ENCODE measurements around the gene VRK1. TPM values are rescaled to one million over a fixed set of nuclear protein-coding genes. Genes with fewer than 3 reads are reported as not detected.

Gene VRK1
- total and polyA plus RNA-seq, 7 experiments from 2014 or later, result 28.5 to 52.2 (median 40.7) TPM

DNA sequence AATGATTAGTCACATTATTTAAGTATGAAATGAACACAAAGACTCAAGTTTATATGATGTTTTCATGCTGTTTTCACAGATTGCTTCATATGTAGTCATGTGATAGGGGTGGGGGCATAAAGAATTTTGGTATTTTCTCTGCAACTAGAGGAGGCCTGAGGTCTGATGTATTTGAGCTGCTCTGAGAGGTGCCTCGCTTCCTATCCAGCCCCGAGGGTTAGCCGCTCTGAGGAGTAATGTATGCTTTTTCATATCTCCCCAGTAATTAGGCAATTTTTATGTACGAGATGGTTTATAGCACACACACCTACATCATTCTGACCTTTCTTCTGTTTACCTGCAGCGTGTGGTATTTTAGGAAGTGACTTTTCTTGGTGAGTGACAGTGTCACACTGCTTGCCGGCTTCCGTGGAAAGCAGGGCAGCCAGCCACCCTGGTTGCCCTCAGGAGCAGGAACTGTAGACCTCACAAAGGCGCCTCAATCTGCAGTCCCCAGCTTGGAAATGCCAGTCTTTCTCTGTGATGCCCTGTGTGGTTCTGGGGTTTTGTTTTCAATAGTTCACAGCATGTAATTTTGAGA lies 106.4 kb downstream of the VRK1 start:
- H3K27me3 ChIP-seq (ENCODE audit: control insufficient read depth in 2 of 2, insufficient read depth in 2 of 2, low read length in 2 of 2), result no peaks in the 10 kb centered on the region
- ATAC-seq, result no peak
- ChIA-PET POLR2A (no interaction called here), CTCF (no interaction called here)
- Mint-ChIP-seq H3K27me3 (no peaks in the 10 kb centered on the region), H3K4me3 (no peak overlapping the region), H3K4me1 (peaks cover 0 to 24% (median 5%) of the 10 kb centered on the region in 7 donors), H3K36me3 (peaks cover 0 to 45% (median 6%) of the 10 kb centered on the region in 5 donors), H3K27ac (peak overlapping the region in 2 of 9 donors; percentile 38 to 47), H3K9me3 (peaks cover 0 to 16% (median 3%) of the 10 kb centered on the region in 11 donors)
- no peaks in the 10 kb centered on the region for H3K4me1 ChIP-seq (ENCODE audit: control insufficient read depth in 2 of 2, insufficient read depth in 2 of 2, low read length in 2 of 2)
- intact Hi-C loops (cut with micrococcal nuclease), result no loop called here
- DNase-seq, result no peak
- H3K4me3 ChIP-seq (ENCODE audit: low read length), result no peak overlapping the region
- no peak overlapping the region for H3K27ac ChIP-seq (ENCODE audit: low read depth, low read length)
- no peaks in the 10 kb centered on the region for H3K36me3 ChIP-seq (ENCODE audit: control insufficient read depth in 2 of 3, insufficient read depth in 3 of 3, low read length in 3 of 3)
- H3K9me3 ChIP-seq (ENCODE audit: control insufficient read depth in 2 of 3, low read length in 3 of 3), result no peaks in the 10 kb centered on the region

DNA sequence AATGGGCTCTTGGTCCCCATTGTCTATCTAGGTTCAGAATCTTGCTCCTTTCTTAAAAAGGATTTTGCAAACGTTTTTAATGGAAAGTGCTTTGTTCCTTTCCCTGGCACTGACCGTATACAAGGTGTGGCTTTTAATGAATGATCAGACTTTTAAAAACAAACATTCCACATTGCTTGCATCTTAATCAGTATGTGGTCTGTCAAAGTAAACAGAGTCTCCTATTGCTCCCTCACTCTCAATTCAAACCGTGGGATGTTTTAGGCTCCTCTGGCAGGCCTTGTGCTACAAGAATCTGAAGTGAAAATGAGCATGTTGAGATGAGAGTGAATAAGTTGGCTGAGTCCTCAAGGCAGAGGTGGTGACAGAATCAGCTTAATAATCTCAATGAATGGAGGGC lies 107.0 kb downstream of the VRK1 start:
- DNase-seq, result no peak
- no peak for ATAC-seq
- intact Hi-C loops (cut with micrococcal nuclease), result no loop called here
- Mint-ChIP-seq H3K9me3 (peaks cover 0 to 18% (median 5%) of the 10 kb centered on the region in 11 donors), H3K36me3 (peaks cover under 1 to 48% (median 9%) of the 10 kb centered on the region in 5 donors), H3K27ac (no peak overlapping the region), H3K4me3 (no peak overlapping the region), H3K4me1 (peaks cover 0 to 24% (median 5%) of the 10 kb centered on the region in 7 donors), H3K27me3 (no peaks in the 10 kb centered on the region)
- no peak overlapping the region for H3K4me3 ChIP-seq (ENCODE audit: low read length)
- ChIA-PET POLR2A (no interaction called here), CTCF (no interaction called here)
- H3K36me3 ChIP-seq (ENCODE audit: control insufficient read depth in 2 of 3, insufficient read depth in 3 of 3, low read length in 3 of 3), result no peaks in the 10 kb centered on the region
- H3K27me3 ChIP-seq (ENCODE audit: control insufficient read depth in 2 of 2, insufficient read depth in 2 of 2, low read length in 2 of 2), result no peaks in the 10 kb centered on the region
- H3K27ac ChIP-seq (ENCODE audit: low read depth, low read length), result no peak overlapping the region
- H3K4me1 ChIP-seq (ENCODE audit: control insufficient read depth in 2 of 2, insufficient read depth in 2 of 2, low read length in 2 of 2), result no peaks in the 10 kb centered on the region
- no peaks in the 10 kb centered on the region for H3K9me3 ChIP-seq (ENCODE audit: control insufficient read depth in 2 of 3, low read length in 3 of 3)

DNA sequence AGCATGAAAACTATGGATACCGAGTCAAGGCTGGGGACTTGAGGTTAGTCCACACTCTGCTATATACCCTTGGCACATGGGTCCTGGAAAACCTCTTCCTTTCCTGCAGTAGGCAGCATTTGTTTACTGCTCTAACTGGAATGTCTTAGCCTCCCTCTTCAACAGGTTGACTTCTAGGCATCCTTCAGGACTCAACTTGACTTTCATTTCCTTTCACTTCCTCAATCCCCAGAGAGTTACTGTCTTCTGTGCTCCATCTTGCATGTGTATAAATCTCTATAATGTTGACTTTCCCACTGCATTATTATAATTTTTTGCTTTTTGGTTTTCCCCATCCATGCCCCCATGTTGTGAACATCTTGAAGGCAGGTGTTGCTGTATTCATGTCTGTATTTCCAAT lies 107.9 kb downstream of the VRK1 start:
- H3K36me3 ChIP-seq (ENCODE audit: control insufficient read depth in 2 of 3, insufficient read depth in 3 of 3, low read length in 3 of 3), result no peaks in the 10 kb centered on the region
- Mint-ChIP-seq H3K27ac (no peak overlapping the region), H3K4me3 (no peak overlapping the region), H3K9me3 (peaks cover 2 to 26% (median 13%) of the 10 kb centered on the region in 11 donors), H3K27me3 (no peaks in the 10 kb centered on the region), H3K4me1 (peaks cover 0 to 24% (median 5%) of the 10 kb centered on the region in 7 donors), H3K36me3 (peaks cover 9 to 57% (median 17%) of the 10 kb centered on the region in 5 donors)
- ATAC-seq (no peak), DNase-seq (no peak)
- no peaks in the 10 kb centered on the region for H3K4me1 ChIP-seq (ENCODE audit: control insufficient read depth in 2 of 2, insufficient read depth in 2 of 2, low read length in 2 of 2)
- POLR2A ChIA-PET, result interaction anchor here (1.3 kb wide), 1 partner anchor 57 kb away, joined by 3 read pairs; no protein-coding TSS in a partner anchor
- H3K27me3 ChIP-seq (ENCODE audit: control insufficient read depth in 2 of 2, insufficient read depth in 2 of 2, low read length in 2 of 2), result no peaks in the 10 kb centered on the region
- H3K4me3 ChIP-seq (ENCODE audit: low read length), result no peak overlapping the region
- CTCF ChIA-PET, result no interaction called here
- intact Hi-C loops (cut with micrococcal nuclease), result no loop called here
- H3K27ac ChIP-seq (ENCODE audit: low read depth, low read length), result no peak overlapping the region
- no peaks in the 10 kb centered on the region for H3K9me3 ChIP-seq (ENCODE audit: control insufficient read depth in 2 of 3, low read length in 3 of 3)

DNA sequence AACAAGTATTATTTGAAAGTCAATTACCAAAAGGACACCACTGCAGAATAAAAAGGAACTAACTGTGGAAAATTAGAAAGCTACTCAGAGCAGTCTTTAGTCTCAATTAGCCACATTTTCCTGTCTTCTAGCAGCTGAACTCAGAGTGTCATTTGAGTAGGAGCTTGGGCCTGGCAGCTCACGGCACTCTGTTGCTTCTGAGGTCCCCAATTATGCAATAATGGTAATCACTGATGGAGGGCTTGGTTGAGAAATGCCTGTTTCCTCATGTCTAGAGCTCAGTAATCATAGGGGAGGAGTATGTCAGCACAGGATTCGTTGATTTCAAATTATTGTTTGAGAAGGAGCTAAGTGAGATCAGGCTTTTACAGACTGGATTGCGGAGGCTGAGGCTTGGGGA lies 108.6 kb downstream of the VRK1 start:
- no peak overlapping the region for H3K4me3 ChIP-seq (ENCODE audit: low read length)
- Mint-ChIP-seq H3K4me3 (no peak overlapping the region), H3K4me1 (peaks cover 0 to 28% (median 5%) of the 10 kb centered on the region in 7 donors), H3K27ac (no peak overlapping the region), H3K36me3 (peaks cover 14 to 58% (median 18%) of the 10 kb centered on the region in 5 donors), H3K9me3 (peaks cover 3 to 29% (median 15%) of the 10 kb centered on the region in 11 donors), H3K27me3 (no peaks in the 10 kb centered on the region)
- DNase-seq (no peak), ATAC-seq (peak; percentile 45)
- no peaks in the 10 kb centered on the region for H3K4me1 ChIP-seq (ENCODE audit: control insufficient read depth in 2 of 2, insufficient read depth in 2 of 2, low read length in 2 of 2)
- no peak overlapping the region for H3K27ac ChIP-seq (ENCODE audit: low read depth, low read length)
- CTCF ChIA-PET, result no interaction called here
- no peaks in the 10 kb centered on the region for H3K27me3 ChIP-seq (ENCODE audit: control insufficient read depth in 2 of 2, insufficient read depth in 2 of 2, low read length in 2 of 2)
- no peaks in the 10 kb centered on the region for H3K36me3 ChIP-seq (ENCODE audit: control insufficient read depth in 2 of 3, insufficient read depth in 3 of 3, low read length in 3 of 3)
- POLR2A ChIA-PET, result interaction anchor here (1.3 kb wide), 1 partner anchor 56 kb away, joined by 3 read pairs; no protein-coding TSS in a partner anchor
- intact Hi-C loops (cut with micrococcal nuclease), result no loop called here
- no peaks in the 10 kb centered on the region for H3K9me3 ChIP-seq (ENCODE audit: control insufficient read depth in 2 of 3, low read length in 3 of 3)

DNA sequence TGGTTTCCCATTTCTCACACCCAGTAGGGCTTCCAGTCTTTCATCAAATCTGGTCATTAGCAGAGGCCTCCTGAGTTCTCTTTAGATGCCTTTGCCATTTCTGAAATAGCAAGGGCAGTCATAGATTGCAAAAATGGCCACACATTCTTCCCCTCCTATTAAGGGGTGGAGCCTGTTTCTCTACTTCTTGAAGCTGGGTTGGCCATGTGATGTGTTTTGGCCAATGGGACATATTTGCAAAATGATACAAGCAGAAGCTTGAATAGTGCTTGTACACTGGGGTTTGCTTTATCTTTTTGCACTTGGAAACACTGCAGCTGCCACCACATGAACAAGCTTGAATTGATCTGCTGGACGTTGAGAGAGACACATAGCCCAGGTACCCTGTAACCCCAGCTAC lies 109.3 kb downstream of the VRK1 start:
- Histone ChIP-seq H3K27me3 (ENCODE audit: control insufficient read depth in 2 of 2, insufficient read depth in 2 of 2, low read length in 2 of 2) (no peaks in the 10 kb centered on the region), H3K9me3 (ENCODE audit: control insufficient read depth in 2 of 3, low read length in 3 of 3) (no peaks in the 10 kb centered on the region), H3K27ac (ENCODE audit: low read depth, low read length) (no peak overlapping the region), H3K4me3 (ENCODE audit: low read length) (no peak overlapping the region), H3K36me3 (ENCODE audit: control insufficient read depth in 2 of 3, insufficient read depth in 3 of 3, low read length in 3 of 3) (no peaks in the 10 kb centered on the region), H3K4me1 (ENCODE audit: control insufficient read depth in 2 of 2, insufficient read depth in 2 of 2, low read length in 2 of 2) (peaks cover 0 to 4% of the 10 kb centered on the region in 2 donors)
- peaks cover 14 to 52% (median 18%) of the 10 kb centered on the region in 5 donors for H3K36me3 Mint-ChIP-seq
- ChIA-PET POLR2A (interaction anchor here (0.7 kb wide), 1 partner anchor 871 kb away, joined by 3 read pairs; no protein-coding TSS in a partner anchor), CTCF (no interaction called here)
- H3K27ac Mint-ChIP-seq, result peak overlapping the region in 1 of 9 donors; percentile 7
- H3K9me3 Mint-ChIP-seq, result peaks cover 3 to 29% (median 15%) of the 10 kb centered on the region in 11 donors
- DNase-seq, result no peak
- H3K27me3 Mint-ChIP-seq, result no peaks in the 10 kb centered on the region
- peaks cover under 1 to 30% (median 9%) of the 10 kb centered on the region in 7 donors for H3K4me1 Mint-ChIP-seq
- ATAC-seq, result no peak
- intact Hi-C loops (cut with micrococcal nuclease), result no loop called here
- H3K4me3 Mint-ChIP-seq, result no peak overlapping the region

DNA sequence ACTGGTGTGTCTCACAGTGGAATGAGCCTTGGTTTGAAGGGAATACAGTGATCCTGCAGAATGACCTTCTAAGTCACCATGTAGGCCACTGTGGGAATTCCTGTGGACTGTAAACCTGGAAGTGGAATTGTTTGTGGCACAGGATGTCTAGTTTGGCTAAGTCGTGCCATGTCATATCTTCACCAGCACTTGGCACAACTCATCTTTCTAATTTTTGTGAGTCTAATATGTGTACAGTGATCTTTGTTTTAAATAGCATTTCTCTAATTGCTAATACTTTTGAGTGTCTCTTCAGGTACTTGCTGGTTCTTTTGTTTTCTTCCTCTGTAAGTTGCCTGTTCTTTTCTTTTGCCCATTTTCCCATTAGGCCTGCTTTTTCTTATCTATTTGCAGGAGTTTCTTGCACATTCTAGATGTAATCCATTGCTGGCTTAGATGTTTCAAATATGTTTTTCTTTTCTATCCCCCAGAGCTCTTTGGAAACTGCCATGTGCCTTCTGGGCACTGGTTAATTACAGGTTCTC lies 112.7 kb downstream of the VRK1 start:
- Histone ChIP-seq H3K27ac (ENCODE audit: low read depth, low read length) (no peak overlapping the region), H3K27me3 (ENCODE audit: control insufficient read depth in 2 of 2, insufficient read depth in 2 of 2, low read length in 2 of 2) (no peaks in the 10 kb centered on the region), H3K36me3 (ENCODE audit: control insufficient read depth in 2 of 3, insufficient read depth in 3 of 3, low read length in 3 of 3) (no peaks in the 10 kb centered on the region), H3K4me3 (ENCODE audit: low read length) (no peak overlapping the region), H3K4me1 (ENCODE audit: control insufficient read depth in 2 of 2, insufficient read depth in 2 of 2, low read length in 2 of 2) (peaks cover 4 to 16% of the 10 kb centered on the region in 2 donors), H3K9me3 (ENCODE audit: control insufficient read depth in 2 of 3, low read length in 3 of 3) (no peaks in the 10 kb centered on the region)
- Mint-ChIP-seq H3K9me3 (peaks cover 3 to 29% (median 15%) of the 10 kb centered on the region in 11 donors), H3K4me3 (no peak overlapping the region), H3K4me1 (peaks cover 6 to 24% (median 19%) of the 10 kb centered on the region in 7 donors), H3K27me3 (no peaks in the 10 kb centered on the region), H3K27ac (peak overlapping the region in 1 of 9 donors; percentile 55), H3K36me3 (peaks cover 14 to 42% (median 22%) of the 10 kb centered on the region in 5 donors)
- CTCF ChIA-PET, result no interaction called here
- intact Hi-C loops (cut with micrococcal nuclease), result no loop called here
- ATAC-seq, result no peak
- POLR2A ChIA-PET, result no interaction called here
- no peak for DNase-seq

Measured in naive thymus-derived CD4-positive, alpha-beta T cell (primary cell).